Prostate gland (tissue), 2 donors: ENCODE data around the gene CSGALNACT2.

ENCODE experiments used
- POLR2A ChIP-seq: fragments of 450-650 bp; IDR thresholded peaks from one replicate; pipeline ENCODE4 v1.6.1; 2016; ENCODE audit warnings: antibody characterized with exemption, mild to moderate bottlenecking
- POLR2AphosphoS5 ChIP-seq: sonication (generic); formaldehyde crosslinking; IDR thresholded peaks from one replicate; pipeline ENCODE4 v1.6.1; 2017; ENCODE audit warnings: antibody characterized with exemption
- TF ChIP-seq, protein P1 (sequence below), 4 experiments: fragments of 200-600 bp in 2 of 4; fragments of 450-650 bp in 2 of 4; sonication (generic) in 2 of 4; IDR thresholded peaks; 1 replicate in 3 of 4; 2 replicates in 1 of 4; pipeline ENCODE4 v1.5.1; 2016 to 2019; ENCODE audit warnings: antibody characterized with exemption in 4 of 4, mild to moderate bottlenecking in 2 of 4, moderate library complexity in 2 of 4

DNA sequence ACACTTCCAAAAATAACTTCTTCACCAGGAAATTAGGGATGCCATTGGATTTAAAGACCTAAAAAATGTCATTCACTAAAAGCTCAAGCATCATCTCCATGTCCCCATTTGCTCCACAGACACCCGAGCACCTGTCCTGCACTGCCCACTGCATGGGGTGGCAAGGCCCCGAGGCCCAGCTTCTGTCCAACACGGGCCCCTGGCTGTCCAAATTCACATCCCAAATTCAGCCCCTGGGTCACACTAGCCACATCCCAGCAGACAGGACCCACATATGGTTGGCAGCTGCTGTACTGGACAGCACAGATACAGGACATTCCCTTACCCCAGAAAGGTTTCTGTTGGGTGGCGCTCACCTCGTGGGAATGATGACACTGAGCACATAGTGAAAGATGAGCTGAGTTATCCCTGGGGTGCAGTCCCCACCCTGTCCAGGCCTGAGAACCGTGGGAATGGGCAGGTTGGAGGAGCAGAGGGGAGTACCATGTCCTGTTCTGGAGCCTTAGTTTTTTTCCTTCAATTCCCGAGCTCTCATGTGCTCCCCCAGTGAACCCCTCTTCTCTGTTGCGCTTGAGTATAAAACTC is 55.3 kb downstream of the CSGALNACT2 start:
- TF ChIP-seq, protein P1, sequence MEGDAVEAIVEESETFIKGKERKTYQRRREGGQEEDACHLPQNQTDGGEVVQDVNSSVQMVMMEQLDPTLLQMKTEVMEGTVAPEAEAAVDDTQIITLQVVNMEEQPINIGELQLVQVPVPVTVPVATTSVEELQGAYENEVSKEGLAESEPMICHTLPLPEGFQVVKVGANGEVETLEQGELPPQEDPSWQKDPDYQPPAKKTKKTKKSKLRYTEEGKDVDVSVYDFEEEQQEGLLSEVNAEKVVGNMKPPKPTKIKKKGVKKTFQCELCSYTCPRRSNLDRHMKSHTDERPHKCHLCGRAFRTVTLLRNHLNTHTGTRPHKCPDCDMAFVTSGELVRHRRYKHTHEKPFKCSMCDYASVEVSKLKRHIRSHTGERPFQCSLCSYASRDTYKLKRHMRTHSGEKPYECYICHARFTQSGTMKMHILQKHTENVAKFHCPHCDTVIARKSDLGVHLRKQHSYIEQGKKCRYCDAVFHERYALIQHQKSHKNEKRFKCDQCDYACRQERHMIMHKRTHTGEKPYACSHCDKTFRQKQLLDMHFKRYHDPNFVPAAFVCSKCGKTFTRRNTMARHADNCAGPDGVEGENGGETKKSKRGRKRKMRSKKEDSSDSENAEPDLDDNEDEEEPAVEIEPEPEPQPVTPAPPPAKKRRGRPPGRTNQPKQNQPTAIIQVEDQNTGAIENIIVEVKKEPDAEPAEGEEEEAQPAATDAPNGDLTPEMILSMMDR (IDR thresholded peaks at IDR 0.05) = no peak
- no peak for TF ChIP-seq POLR2AphosphoS5
- no peak for TF ChIP-seq POLR2A
